ENCODE data around the gene S1PR2. TPM values are rescaled to one million over a fixed set of nuclear protein-coding genes. Genes with fewer than 3 reads are reported as not detected.

S1PR2 gene
- total and polyA plus RNA-seq, 7 donors, result 1.2 to 13.0 (median 7.1) TPM

GRCh38 chr19:10259162-10259905 is 28.2 kb upstream of the S1PR2 start:
- no peak overlapping the region for H3K4me3 ChIP-seq

DNA sequence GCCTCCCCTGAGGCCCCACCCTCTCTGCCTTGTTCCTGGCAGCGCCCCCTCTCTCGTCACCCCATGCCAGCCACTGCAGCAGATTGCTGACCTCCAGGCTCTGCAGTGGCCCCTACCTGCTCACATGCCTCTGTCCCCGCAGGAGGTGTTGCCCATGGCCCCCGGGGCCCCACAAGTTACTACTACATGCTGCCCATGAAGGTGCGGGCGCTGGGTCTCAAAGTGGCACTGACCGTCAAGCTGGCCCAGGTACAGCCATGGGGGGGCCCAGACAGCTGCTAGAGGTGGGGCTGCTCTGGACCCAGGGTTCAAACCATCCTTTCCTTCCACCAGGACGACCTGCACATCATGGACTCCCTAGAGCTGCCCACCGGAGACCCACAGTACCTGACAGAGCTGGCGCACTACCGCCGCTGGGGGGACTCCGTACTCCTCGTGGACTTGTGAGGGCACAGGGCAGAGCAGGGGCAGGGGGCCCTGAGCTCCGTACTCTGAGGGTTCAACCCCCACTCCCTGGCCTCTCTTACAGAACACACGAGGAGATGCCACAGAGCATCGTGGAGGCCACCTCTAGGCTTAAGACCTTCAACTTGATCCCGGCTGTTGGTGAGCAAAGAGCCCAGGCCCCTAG is 27.1 kb upstream of the S1PR2 start:
- no peak for DNase-seq
- Histone ChIP-seq H3K9me3 (no peaks in the 10 kb centered on the region), H3K27me3 (no peaks in the 10 kb centered on the region), H3K4me1 (peaks cover 0 to 3% (median 0%) of the 10 kb centered on the region in 4 donors), H3K4me3 (no peak overlapping the region), H3K27ac (no peak overlapping the region), H3K36me3 (peaks cover 32 to 63% (median 38%) of the 10 kb centered on the region in 4 donors)
- intact Hi-C loops (cut with DNase I), result no loop called here
- TF ChIP-seq POLR2A (IDR thresholded peaks at IDR 0.05) (no peak), POLR2AphosphoS5 (IDR thresholded peaks at IDR 0.05) (no peak), EP300 (IDR thresholded peaks at IDR 0.05) (no peak)
- WGBS, 2 donors, result 96% methylated on average over 18 of the region's 18 CpGs

More at GRCh38 chr19:10259162-10259905, 28.2 kb upstream of the S1PR2 start:
- H3K27me3 ChIP-seq, result no peaks in the 10 kb centered on the region
- no peak for TF ChIP-seq POLR2A (IDR thresholded peaks at IDR 0.05)
- TF ChIP-seq EP300 (IDR thresholded peaks at IDR 0.05), result no peak
- TF ChIP-seq, protein P1, sequence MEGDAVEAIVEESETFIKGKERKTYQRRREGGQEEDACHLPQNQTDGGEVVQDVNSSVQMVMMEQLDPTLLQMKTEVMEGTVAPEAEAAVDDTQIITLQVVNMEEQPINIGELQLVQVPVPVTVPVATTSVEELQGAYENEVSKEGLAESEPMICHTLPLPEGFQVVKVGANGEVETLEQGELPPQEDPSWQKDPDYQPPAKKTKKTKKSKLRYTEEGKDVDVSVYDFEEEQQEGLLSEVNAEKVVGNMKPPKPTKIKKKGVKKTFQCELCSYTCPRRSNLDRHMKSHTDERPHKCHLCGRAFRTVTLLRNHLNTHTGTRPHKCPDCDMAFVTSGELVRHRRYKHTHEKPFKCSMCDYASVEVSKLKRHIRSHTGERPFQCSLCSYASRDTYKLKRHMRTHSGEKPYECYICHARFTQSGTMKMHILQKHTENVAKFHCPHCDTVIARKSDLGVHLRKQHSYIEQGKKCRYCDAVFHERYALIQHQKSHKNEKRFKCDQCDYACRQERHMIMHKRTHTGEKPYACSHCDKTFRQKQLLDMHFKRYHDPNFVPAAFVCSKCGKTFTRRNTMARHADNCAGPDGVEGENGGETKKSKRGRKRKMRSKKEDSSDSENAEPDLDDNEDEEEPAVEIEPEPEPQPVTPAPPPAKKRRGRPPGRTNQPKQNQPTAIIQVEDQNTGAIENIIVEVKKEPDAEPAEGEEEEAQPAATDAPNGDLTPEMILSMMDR (IDR thresholded peaks at IDR 0.05), result peak; percentile 34 to 46 (median 41)
- no peak for TF ChIP-seq POLR2AphosphoS5 (IDR thresholded peaks at IDR 0.05)
- intact Hi-C loops (cut with DNase I), result no loop called here
- no peaks in the 10 kb centered on the region for H3K4me1 ChIP-seq
- H3K27ac ChIP-seq, result no peak overlapping the region
- peaks cover 28 to 56% (median 36%) of the 10 kb centered on the region in 4 donors for H3K36me3 ChIP-seq
- 65 to 68% methylated on average over 32 of the region's 32 CpGs for WGBS, 2 donors
- H3K9me3 ChIP-seq, result no peaks in the 10 kb centered on the region
- DNase-seq, result peak; percentile 86

DNA sequence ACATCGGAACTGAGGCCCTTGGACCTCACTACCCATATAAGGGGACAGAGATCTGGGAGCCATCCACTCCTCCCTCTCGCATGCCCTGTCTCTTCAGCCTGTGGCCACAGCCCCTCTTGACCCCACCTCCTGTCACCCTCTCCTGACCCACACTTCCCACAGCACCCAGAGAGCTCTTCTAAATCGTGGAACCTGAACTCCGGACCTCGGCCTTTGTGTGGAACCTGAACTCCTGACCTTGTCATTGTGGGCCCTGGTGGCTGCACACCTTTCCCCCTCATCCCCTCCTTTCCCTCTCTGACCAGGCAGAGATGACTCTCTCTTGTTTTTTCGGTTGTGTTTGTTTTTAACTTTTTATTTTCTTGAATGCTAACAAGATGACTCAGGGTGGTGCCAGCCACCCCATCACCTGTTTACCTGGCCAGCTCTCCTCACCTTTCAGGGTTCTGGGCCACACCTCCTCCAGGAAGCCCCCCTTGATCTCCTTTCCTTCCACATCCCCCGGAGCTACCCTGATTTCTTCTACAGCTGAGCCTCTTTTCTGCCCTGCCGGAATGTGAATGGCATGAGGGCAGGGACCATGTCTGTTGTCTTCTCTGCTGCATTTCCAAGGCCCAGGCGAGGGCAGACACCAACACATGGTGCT is 26.0 kb upstream of the S1PR2 start:
- intact Hi-C loops (cut with DNase I), result no loop called here
- Histone ChIP-seq H3K36me3 (peaks cover 32 to 63% (median 38%) of the 10 kb centered on the region in 4 donors), H3K4me3 (no peak overlapping the region), H3K9me3 (no peaks in the 10 kb centered on the region), H3K4me1 (peaks cover 0 to 12% (median 7%) of the 10 kb centered on the region in 4 donors), H3K27me3 (no peaks in the 10 kb centered on the region), H3K27ac (no peak overlapping the region)
- TF ChIP-seq POLR2AphosphoS5 (IDR thresholded peaks at IDR 0.05) (no peak), POLR2A (IDR thresholded peaks at IDR 0.05) (no peak), EP300 (IDR thresholded peaks at IDR 0.05) (no peak)
- TF ChIP-seq, protein P1 (IDR thresholded peaks at IDR 0.05), result no peak
- DNase-seq, result no peak
- WGBS, 2 donors, result 82 to 89% methylated on average over 9 of the region's 9 CpGs

GRCh38 chr19:10256551-10256950 is 25.4 kb upstream of the S1PR2 start:
- intact Hi-C loops (cut with DNase I), result no loop called here
- H3K4me3 ChIP-seq, result no peak overlapping the region
- peaks cover 0 to 12% (median 7%) of the 10 kb centered on the region in 4 donors for H3K4me1 ChIP-seq
- H3K27me3 ChIP-seq, result no peaks in the 10 kb centered on the region
- WGBS, 2 donors, result 83 to 89% methylated on average over 18 of the region's 18 CpGs
- peaks cover 32 to 63% (median 38%) of the 10 kb centered on the region in 4 donors for H3K36me3 ChIP-seq
- DNase-seq, result no peak
- no peaks in the 10 kb centered on the region for H3K9me3 ChIP-seq
- no peak overlapping the region for H3K27ac ChIP-seq
- no peak for TF ChIP-seq POLR2AphosphoS5 (IDR thresholded peaks at IDR 0.05)
- no peak for TF ChIP-seq POLR2A (IDR thresholded peaks at IDR 0.05)
- no peak for TF ChIP-seq EP300 (IDR thresholded peaks at IDR 0.05)
- TF ChIP-seq, protein P1 (IDR thresholded peaks at IDR 0.05), result no peak

- DNase-seq, result no peak
- H3K36me3 ChIP-seq, result peaks cover 32 to 63% (median 38%) of the 10 kb centered on the region in 4 donors
These were observed 24.2 kb upstream of the S1PR2 start for GRCh38 chr19:10255358-10255757.

More at GRCh38 chr19:10255358-10255757, 24.2 kb upstream of the S1PR2 start:
- no peak overlapping the region for H3K27ac ChIP-seq
- H3K27me3 ChIP-seq, result no peaks in the 10 kb centered on the region
- no peaks in the 10 kb centered on the region for H3K9me3 ChIP-seq
- peaks cover 0 to 21% (median 13%) of the 10 kb centered on the region in 4 donors for H3K4me1 ChIP-seq
- no peak overlapping the region for H3K4me3 ChIP-seq
- intact Hi-C loops (cut with DNase I), result no loop called here
- WGBS, 2 donors, result 95% methylated on average over 2 of the region's 2 CpGs
- no peak for TF ChIP-seq POLR2A (IDR thresholded peaks at IDR 0.05)
- TF ChIP-seq POLR2AphosphoS5 (IDR thresholded peaks at IDR 0.05), result no peak
- no peak for TF ChIP-seq EP300 (IDR thresholded peaks at IDR 0.05)
- TF ChIP-seq, protein P1 (IDR thresholded peaks at IDR 0.05), result no peak
